KOPT-K1 (cell line): ENCODE measurements around the gene DCP2.
"Not testable (repeated sequence)": the region's sequence is repeated elsewhere in the genome, so short reads cannot be mapped to it uniquely, and the experiment has no call there.

Source experiments
- H3K27ac ChIP-seq: fragments of 200-600 bp; sonication (generic); 2 replicates; pipeline ENCODE4 v1.5.1; 2016; ENCODE audit warnings: antibody characterized with exemption, mild to moderate bottlenecking, low read depth, low read length; ENCODE audit not compliant: poor library complexity, severe bottlenecking
- H3K36me3 ChIP-seq: fragments of 200-600 bp; sonication (generic); 2 replicates; pipeline ENCODE4 v1.5.1; 2017; ENCODE audit warnings: antibody characterized with exemption, mild to moderate bottlenecking, low read length, moderate library complexity; ENCODE audit not compliant: insufficient read depth
- H3K9me3 ChIP-seq: fragments of 200-600 bp; sonication (generic); 2 replicates; pipeline ENCODE4 v1.5.1; 2017; ENCODE audit warnings: antibody characterized with exemption, low read length, mild to moderate bottlenecking; ENCODE audit not compliant: insufficient read depth, poor library complexity, severe bottlenecking

The DCP2 gene

GRCh38 chr5:112958093-112959088 lies 18.2 kb upstream of the DCP2 start:
- H3K9me3 ChIP-seq: no peaks in the 10 kb centered on the region
- H3K27ac ChIP-seq: no peak overlapping the region
- H3K36me3 ChIP-seq: no peaks in the 10 kb centered on the region

- not testable (repeated sequence) for H3K36me3 ChIP-seq, H3K9me3 ChIP-seq, H3K27ac ChIP-seq
Observed at GRCh38 chr5:112959872-112960271, 16.7 kb upstream of the DCP2 start.

- H3K9me3 ChIP-seq: no peaks in the 10 kb centered on the region
- no peak overlapping the region for H3K27ac ChIP-seq
- H3K36me3 ChIP-seq: no peaks in the 10 kb centered on the region
Observed at GRCh38 chr5:112960315-112960714, 16.3 kb upstream of the DCP2 start.

- Histone ChIP-seq H3K27ac (no peak overlapping the region), H3K9me3 (no peaks in the 10 kb centered on the region), H3K36me3 (no peaks in the 10 kb centered on the region)
Observed at GRCh38 chr5:112960863-112961504, 15.6 kb upstream of the DCP2 start.

GRCh38 chr5:112963374-112963733 lies 13.2 kb upstream of the DCP2 start:
- not testable (repeated sequence) for H3K9me3 ChIP-seq, H3K27ac ChIP-seq, H3K36me3 ChIP-seq

GRCh38 chr5:112965733-112966306 lies 10.8 kb upstream of the DCP2 start:
- H3K36me3 ChIP-seq: no peaks in the 10 kb centered on the region
- H3K27ac ChIP-seq: no peak overlapping the region
- no peaks in the 10 kb centered on the region for H3K9me3 ChIP-seq

DNA sequence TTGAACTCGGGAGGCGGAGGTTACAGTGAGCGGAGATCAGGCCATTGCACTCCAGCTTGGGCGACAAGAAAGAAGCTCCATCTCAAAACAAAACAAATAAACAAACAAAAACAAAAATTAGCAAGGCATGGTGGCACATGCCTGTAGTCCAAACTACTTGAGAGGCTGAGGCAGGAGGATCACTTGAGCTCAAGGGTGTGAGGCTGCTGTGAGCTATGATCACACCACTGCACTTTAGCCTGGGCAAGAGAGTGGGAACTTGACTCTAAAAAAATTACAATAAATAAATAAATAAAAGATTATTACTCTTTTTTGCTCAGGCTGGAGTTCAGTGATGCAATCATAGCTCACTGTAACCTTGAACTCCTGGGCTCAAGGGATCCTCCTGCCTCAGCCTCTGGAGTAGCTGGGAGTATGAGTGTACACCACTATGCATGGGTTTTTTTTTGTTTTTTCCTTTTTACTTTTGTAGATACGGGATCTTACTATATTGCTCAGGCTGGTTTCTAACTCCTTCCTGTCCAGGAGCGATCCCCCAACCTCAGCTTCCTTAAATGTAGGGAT lies 9.0 kb upstream of the DCP2 start:
- Histone ChIP-seq H3K9me3 (no peaks in the 10 kb centered on the region), H3K27ac (no peak overlapping the region), H3K36me3 (no peaks in the 10 kb centered on the region)

- Histone ChIP-seq H3K36me3 (no peaks in the 10 kb centered on the region), H3K9me3 (no peaks in the 10 kb centered on the region), H3K27ac (no peak overlapping the region)
Observed at GRCh38 chr5:112968411-112969106, 8.0 kb upstream of the DCP2 start.

GRCh38 chr5:112971276-112971675 lies 5.3 kb upstream of the DCP2 start:
- H3K36me3 ChIP-seq: no peaks in the 10 kb centered on the region
- H3K9me3 ChIP-seq: no peaks in the 10 kb centered on the region
- no peak overlapping the region for H3K27ac ChIP-seq

DNA sequence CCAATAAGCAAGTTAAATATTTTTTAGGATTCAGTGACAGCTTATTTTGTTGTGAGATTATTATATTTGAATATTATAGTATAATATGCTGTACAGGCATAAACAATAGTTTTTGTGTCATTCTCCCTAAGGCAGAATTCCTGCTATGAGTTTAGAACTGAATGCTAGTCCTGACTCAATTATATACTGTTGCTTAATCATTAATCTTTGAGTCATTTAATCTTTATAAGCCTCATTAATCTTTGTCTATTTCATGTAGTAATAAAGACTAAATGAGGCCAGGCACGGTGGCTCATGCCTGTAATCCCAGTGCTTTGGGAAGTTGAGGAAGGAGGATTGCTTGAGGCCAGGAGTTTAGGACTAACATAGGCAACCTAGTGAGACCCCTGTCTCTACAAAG lies 3.6 kb upstream of the DCP2 start:
- Histone ChIP-seq H3K27ac (no peak overlapping the region), H3K36me3 (no peaks in the 10 kb centered on the region), H3K9me3 (no peaks in the 10 kb centered on the region)

DNA sequence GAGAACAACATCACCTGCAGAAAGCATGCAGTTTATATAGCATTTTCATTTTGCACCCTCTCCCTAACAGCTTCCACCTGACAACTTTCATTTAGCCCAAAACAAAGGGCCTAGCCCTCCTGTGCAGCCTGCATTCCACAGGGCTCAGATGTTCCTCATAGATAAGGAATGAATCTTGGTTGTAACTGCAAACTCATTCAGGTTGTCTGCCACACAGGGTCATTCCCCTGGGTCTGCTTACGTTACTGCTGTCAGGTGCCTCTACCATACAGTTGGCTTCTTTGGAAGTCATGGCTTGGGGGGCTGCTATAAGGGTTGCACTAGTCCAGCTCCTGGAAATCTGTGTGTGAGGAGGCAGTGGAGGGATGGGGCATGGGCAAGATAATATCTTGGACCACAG lies 2.7 kb upstream of the DCP2 start:
- Histone ChIP-seq H3K27ac (no peak overlapping the region), H3K36me3 (no peaks in the 10 kb centered on the region), H3K9me3 (no peaks in the 10 kb centered on the region)

GRCh38 chr5:112974901-112975300 lies 1.7 kb upstream of the DCP2 start:
- no peaks in the 10 kb centered on the region for H3K36me3 ChIP-seq
- no peaks in the 10 kb centered on the region for H3K9me3 ChIP-seq
- no peak overlapping the region for H3K27ac ChIP-seq

- Histone ChIP-seq H3K36me3 (peaks cover 2% of the 10 kb centered on the region), H3K9me3 (no peaks in the 10 kb centered on the region), H3K27ac (peak overlapping the region; percentile 87)
Observed at GRCh38 chr5:112975721-112976431, 722 bp upstream of the DCP2 start.

GRCh38 chr5:112977440-112977861 lies 853 bp downstream of the DCP2 start:
- Histone ChIP-seq H3K27ac (peak overlapping the region; percentile 87), H3K9me3 (no peaks in the 10 kb centered on the region), H3K36me3 (peaks cover 18% of the 10 kb centered on the region)
